ENCODE data around the gene USP47.

Gene USP47

DNA sequence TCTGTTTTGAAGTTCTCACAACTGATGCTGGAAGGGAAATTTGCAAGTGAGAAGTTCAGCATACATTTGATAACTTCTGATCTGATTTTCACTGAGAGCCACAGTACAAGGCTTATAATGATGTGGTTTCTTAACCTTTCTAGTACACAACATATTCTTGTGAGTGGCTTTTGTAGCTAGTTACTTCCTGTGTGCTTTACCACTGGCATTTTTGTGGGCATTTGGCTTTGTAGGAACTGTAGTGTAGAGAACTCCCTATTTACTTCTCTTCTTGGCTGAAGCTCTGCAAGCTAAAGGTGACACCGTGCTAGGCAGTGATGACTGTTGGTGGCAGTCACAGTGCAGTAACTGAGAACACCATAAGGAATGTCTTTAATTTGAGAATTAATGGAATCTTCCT, 14.9 kb downstream of the USP47 start:
- Histone ChIP-seq H3K4me3 (ENCODE audit: low read depth, low read length) (no peak overlapping the region), H3K4me1 (ENCODE audit: control insufficient read depth, insufficient read depth, low read length) (no peaks in the 10 kb centered on the region; the same call in 1 of the 2 replicates), H3K9me3 (ENCODE audit: control insufficient read depth, insufficient read depth, low read depth, low read length) (no peaks in the 10 kb centered on the region), H3K27ac (ENCODE audit: extremely low read depth, low read depth, low read length) (no peak overlapping the region), H3K36me3 (ENCODE audit: control insufficient read depth in 2 of 2, insufficient read depth in 1 of 2, low read length in 2 of 2) (no peaks in the 10 kb centered on the region)
- POLR2A ChIA-PET: no interaction called here
- CTCF ChIA-PET: interaction anchor here (0.6 to 1.0 kb wide), 3 partner anchors 11 to 187 kb away, joined by 3 to 5 read pairs (median 5); no protein-coding TSS in a partner anchor
- TF ChIP-seq ZSCAN30 (tag by site-specific recombination; IDR thresholded peaks at IDR 0.05) (no peak), GLIS2 (tag by site-specific recombination; IDR thresholded peaks at IDR 0.05) (no peak), ZNF266 (tag by site-specific recombination; IDR thresholded peaks at IDR 0.05; ENCODE audit: low read depth) (no peak), ZNF155 (tag by site-specific recombination; IDR thresholded peaks at IDR 0.05) (no peak), ZNF184 (tag by site-specific recombination; IDR thresholded peaks at IDR 0.05) (no peak), KLF7 (tag by site-specific recombination; IDR thresholded peaks at IDR 0.05; ENCODE audit: borderline replicate concordance) (no peak)

DNA sequence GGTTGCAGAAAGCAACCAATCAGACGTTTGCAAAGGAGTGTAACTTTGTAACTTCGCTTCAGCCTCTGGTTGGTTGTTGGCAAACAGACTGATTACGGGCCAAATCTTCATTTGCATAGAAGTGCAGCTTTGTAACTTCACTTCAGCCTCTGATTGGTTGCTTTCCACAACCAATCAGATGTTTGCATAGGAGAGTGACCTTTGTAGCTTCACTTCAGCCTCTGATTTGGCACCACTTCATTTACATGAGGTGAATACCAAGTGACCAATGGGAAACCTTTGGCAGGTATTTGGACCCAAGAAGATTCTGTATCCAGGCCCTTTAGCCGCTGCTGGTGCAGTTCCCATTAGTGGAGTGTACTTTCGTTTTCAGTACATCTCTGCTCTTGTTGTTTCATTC, 16.0 kb downstream of the USP47 start:
- Histone ChIP-seq H3K9me3 (ENCODE audit: control insufficient read depth, insufficient read depth, low read depth, low read length) (no peaks in the 10 kb centered on the region), H3K27ac (ENCODE audit: extremely low read depth, low read depth, low read length) (no peak overlapping the region), H3K36me3 (ENCODE audit: control insufficient read depth in 2 of 2, insufficient read depth in 1 of 2, low read length in 2 of 2) (no peaks in the 10 kb centered on the region), H3K4me3 (ENCODE audit: low read depth, low read length) (no peak overlapping the region), H3K4me1 (ENCODE audit: control insufficient read depth, insufficient read depth, low read length) (no peaks in the 10 kb centered on the region; the same call in 1 of the 2 replicates)
- CTCF ChIA-PET: no interaction called here
- TF ChIP-seq HOXC10 (CRISPR knock-in tag; IDR thresholded peaks at IDR 0.05) (no peak), SP2 (tag by site-specific recombination; IDR thresholded peaks at IDR 0.05) (peak; percentile 30; the same call in 1 of the 2 replicates), ZNF530 (tag by site-specific recombination; IDR thresholded peaks at IDR 0.05; ENCODE audit: low read depth) (no peak), EGR2 (tag by site-specific recombination; IDR thresholded peaks at IDR 0.05; ENCODE audit: low read depth) (no peak), GFI1B (tag by site-specific recombination; IDR thresholded peaks at IDR 0.05) (no peak), SETDB1 (IDR thresholded peaks at IDR 0.05; ENCODE audit: insufficient read length, low read length) (peak; percentile 73), ZNF549 (tag by site-specific recombination; IDR thresholded peaks at IDR 0.05) (no peak), ZNF596 (tag by site-specific recombination; IDR thresholded peaks at IDR 0.05) (no peak), GLIS1 (tag by site-specific recombination; IDR thresholded peaks at IDR 0.05) (no peak), ZNF837 (tag by site-specific recombination; IDR thresholded peaks at IDR 0.05) (no peak), TRIM28 (IDR thresholded peaks at IDR 0.05; ENCODE audit: borderline replicate concordance, low read length) (0 out of 2 replicates have a peak, but pooled peaks have one; percentile 35), ZNF792 (tag by site-specific recombination; IDR thresholded peaks at IDR 0.05) (no peak)
- TF ChIP-seq, protein P1, sequence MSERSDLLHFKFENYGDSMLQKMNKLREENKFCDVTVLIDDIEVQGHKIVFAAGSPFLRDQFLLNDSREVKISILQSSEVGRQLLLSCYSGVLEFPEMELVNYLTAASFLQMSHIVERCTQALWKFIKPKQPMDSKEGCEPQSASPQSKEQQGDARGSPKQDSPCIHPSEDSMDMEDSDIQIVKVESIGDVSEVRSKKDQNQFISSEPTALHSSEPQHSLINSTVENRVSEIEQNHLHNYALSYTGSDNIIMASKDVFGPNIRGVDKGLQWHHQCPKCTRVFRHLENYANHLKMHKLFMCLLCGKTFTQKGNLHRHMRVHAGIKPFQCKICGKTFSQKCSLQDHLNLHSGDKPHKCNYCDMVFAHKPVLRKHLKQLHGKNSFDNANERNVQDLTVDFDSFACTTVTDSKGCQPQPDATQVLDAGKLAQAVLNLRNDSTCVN (tag by site-specific recombination; optimal IDR thresholded peaks at IDR 0.05): no peak
- POLR2A ChIA-PET: no interaction called here

DNA sequence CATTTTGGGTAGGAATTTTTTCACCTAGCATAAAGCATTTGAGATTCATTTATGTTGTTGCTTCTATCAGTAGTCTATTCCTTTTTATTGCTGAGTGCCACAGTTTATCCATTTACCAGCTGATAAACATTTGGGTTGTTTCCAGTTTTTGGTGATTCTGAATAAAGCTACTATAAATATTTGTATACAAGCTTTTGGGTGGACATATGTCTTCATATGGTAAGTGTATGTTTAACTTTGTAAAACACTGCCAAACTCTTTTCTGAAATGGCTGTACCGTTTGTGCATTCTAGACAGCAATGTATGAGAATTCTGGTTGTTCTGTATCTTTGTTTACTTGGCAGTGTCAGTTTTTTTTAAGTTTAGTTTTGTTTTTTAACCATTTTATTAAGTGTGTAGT, 16.9 kb downstream of the USP47 start:
- no peaks in the 10 kb centered on the region; the same call in 1 of the 2 replicates for H3K4me1 ChIP-seq (ENCODE audit: control insufficient read depth, insufficient read depth, low read length)
- no peak overlapping the region for H3K4me3 ChIP-seq (ENCODE audit: low read depth, low read length)
- H3K36me3 ChIP-seq (ENCODE audit: control insufficient read depth in 2 of 2, insufficient read depth in 1 of 2, low read length in 2 of 2): no peaks in the 10 kb centered on the region
- ChIA-PET POLR2A (no interaction called here), CTCF (interaction anchor here (1.0 kb wide), 1 partner anchor 9 kb away, joined by 4 read pairs; no protein-coding TSS in a partner anchor)
- no peaks in the 10 kb centered on the region for H3K9me3 ChIP-seq (ENCODE audit: control insufficient read depth, insufficient read depth, low read depth, low read length)
- no peak overlapping the region for H3K27ac ChIP-seq (ENCODE audit: extremely low read depth, low read depth, low read length)
- TF ChIP-seq HOXD13 (CRISPR knock-in tag; IDR thresholded peaks at IDR 0.05; ENCODE audit: borderline replicate concordance): no peak
- TF ChIP-seq ZNF366 (tag by site-specific recombination; conservative IDR thresholded peaks at IDR 0.05): no peak
- no peak for TF ChIP-seq ZNF555 (tag by site-specific recombination; conservative IDR thresholded peaks at IDR 0.05)
- TF ChIP-seq, protein P2, sequence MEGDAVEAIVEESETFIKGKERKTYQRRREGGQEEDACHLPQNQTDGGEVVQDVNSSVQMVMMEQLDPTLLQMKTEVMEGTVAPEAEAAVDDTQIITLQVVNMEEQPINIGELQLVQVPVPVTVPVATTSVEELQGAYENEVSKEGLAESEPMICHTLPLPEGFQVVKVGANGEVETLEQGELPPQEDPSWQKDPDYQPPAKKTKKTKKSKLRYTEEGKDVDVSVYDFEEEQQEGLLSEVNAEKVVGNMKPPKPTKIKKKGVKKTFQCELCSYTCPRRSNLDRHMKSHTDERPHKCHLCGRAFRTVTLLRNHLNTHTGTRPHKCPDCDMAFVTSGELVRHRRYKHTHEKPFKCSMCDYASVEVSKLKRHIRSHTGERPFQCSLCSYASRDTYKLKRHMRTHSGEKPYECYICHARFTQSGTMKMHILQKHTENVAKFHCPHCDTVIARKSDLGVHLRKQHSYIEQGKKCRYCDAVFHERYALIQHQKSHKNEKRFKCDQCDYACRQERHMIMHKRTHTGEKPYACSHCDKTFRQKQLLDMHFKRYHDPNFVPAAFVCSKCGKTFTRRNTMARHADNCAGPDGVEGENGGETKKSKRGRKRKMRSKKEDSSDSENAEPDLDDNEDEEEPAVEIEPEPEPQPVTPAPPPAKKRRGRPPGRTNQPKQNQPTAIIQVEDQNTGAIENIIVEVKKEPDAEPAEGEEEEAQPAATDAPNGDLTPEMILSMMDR (tag by site-specific recombination; IDR thresholded peaks at IDR 0.05): no peak
- TF ChIP-seq, protein P3, sequence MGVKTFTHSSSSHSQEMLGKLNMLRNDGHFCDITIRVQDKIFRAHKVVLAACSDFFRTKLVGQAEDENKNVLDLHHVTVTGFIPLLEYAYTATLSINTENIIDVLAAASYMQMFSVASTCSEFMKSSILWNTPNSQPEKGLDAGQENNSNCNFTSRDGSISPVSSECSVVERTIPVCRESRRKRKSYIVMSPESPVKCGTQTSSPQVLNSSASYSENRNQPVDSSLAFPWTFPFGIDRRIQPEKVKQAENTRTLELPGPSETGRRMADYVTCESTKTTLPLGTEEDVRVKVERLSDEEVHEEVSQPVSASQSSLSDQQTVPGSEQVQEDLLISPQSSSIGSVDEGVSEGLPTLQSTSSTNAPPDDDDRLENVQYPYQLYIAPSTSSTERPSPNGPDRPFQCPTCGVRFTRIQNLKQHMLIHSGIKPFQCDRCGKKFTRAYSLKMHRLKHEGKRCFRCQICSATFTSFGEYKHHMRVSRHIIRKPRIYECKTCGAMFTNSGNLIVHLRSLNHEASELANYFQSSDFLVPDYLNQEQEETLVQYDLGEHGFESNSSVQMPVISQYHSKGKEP (tag by site-specific recombination; IDR thresholded peaks at IDR 0.05): no peak
- TF ChIP-seq ZNF292 (tag by site-specific recombination; IDR thresholded peaks at IDR 0.05; ENCODE audit: borderline replicate concordance, low read depth): no peak
- TF ChIP-seq, protein P4, sequence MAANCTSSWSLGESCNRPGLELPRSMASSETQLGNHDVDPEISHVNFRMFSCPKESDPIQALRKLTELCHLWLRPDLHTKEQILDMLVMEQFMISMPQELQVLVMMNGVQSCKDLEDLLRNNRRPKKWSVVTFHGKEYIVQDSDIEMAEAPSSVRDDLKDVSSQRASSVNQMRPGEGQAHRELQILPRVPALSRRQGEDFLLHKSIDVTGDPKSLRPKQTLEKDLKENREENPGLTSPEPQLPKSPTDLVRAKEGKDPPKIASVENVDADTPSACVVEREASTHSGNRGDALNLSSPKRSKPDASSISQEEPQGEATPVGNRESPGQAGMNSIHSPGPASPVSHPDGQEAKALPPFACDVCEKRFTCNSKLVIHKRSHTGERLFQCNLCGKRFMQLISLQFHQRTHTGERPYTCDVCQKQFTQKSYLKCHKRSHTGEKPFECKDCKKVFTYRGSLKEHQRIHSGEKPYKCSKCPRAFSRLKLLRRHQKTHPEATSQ (tag by site-specific recombination; IDR thresholded peaks at IDR 0.05): no peak

Measured in HEK293 (cell line).